DMS153 treated with DMSO at 0.1 percent for 48 hours (cell line): Measurements from ENCODE around the gene ADAMTSL4.
"Not testable (repeated sequence)": the region's sequence is repeated elsewhere in the genome, so short reads cannot be mapped to it uniquely, and the experiment has no call there.

ENCODE experiments used
- DNase-seq: peaks from one replicate; lab custom pipeline; 2025; ENCODE audit not compliant: unreplicated experiment; lab: John Stamatoyannopoulos, UW

Gene ADAMTSL4

GRCh38 chr1:150566589-150567340, 17.6 kb downstream of the ADAMTSL4 start:
- no peak for DNase-seq

- no peak for DNase-seq
Observed at GRCh38 chr1:150567341-150567716, 18.1 kb downstream of the ADAMTSL4 start.

GRCh38 chr1:150567717-150568593, 18.7 kb downstream of the ADAMTSL4 start:
- peak; percentile 74 for DNase-seq

- DNase-seq, result no peak
Observed at GRCh38 chr1:150568594-150568966, 19.4 kb downstream of the ADAMTSL4 start.

- no peak for DNase-seq
Observed at GRCh38 chr1:150572918-150573647, 23.9 kb downstream of the ADAMTSL4 start.

GRCh38 chr1:150573648-150574071, 24.5 kb downstream of the ADAMTSL4 start:
- not testable (repeated sequence) for DNase-seq

- DNase-seq, result no peak
Observed at GRCh38 chr1:150574260-150575071, 25.3 kb downstream of the ADAMTSL4 start.

DNA sequence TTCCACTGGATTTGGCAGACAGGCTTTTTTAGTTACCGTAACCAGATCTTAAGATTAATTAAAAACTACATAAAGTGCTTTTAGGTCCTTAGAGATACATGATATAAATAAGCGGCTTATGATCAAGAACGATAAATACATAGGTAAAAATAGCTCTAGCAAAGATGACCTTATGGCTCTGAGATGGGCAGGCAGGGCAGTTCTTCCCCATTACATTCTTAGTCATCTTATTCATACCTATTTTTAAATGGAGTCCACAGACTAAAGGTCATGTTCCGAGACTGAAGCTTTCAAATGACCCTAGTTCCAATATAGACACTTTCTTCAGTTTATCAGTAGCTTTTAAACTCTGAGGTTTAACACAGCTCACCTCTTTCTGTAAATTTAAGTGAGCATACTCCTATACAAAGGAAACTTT, 25.9 kb downstream of the ADAMTSL4 start:
- no peak for DNase-seq

- DNase-seq, result peak; percentile 31
Observed at GRCh38 chr1:150575518-150576366, 26.5 kb downstream of the ADAMTSL4 start.

DNA sequence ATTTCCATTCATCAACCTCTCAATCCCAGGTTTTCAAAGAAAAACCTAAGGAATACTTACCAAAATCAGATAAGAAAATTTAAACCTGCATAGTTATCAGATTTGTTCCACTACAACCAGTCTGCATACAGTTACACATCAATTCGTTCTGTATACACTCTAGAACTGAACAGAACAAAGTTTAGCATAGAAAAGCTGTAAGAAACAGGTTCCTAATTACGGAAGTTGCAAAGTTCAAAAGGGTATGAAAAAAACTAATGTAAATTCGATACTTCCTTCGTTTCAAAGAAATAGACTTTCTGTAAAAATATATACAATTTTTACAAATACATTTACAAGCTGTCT, 27.1 kb downstream of the ADAMTSL4 start:
- no peak for DNase-seq

DNA sequence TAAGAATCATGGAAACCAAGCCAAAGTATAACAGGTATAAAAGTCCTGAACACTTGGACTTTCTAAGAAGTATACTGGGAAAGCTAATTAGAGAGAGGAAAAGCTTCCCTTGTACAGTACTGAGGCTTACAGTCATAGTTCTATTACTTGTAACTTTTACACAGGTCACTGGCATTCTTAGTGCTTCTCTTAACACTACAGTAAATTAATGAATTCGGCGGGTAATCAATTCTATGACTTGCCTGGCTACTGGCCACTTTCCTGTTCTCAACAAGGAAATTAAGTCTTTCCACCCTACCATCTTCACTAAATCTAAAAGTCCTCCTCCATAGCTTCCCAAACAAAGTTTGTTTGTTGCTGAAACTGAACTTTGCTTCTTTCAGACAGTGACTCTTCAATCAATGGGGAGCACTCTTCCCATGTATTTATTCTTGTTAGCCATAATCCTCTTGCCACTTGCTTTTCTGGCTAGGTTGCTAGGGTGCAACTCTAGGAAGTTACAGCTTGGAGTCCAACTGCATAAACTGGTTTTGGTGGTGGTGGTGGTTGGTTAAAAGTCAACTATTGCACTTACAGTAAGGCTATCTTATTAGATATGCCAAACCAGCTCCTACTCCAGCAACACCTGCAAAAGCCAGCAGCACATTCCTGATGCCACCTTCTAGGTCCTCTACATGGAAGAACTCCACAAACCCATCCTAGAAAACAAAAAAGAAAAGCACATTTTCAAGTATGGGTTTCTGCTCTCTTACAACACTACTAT, 27.8 kb downstream of the ADAMTSL4 start:
- DNase-seq, result no peak

GRCh38 chr1:150577557-150578271, 28.5 kb downstream of the ADAMTSL4 start:
- DNase-seq, result no peak

GRCh38 chr1:150578272-150579109, 29.3 kb downstream of the ADAMTSL4 start:
- DNase-seq, result peak; percentile 72

- peak; percentile 94 for DNase-seq
Observed at GRCh38 chr1:150579110-150579944, 30.1 kb downstream of the ADAMTSL4 start, which contains the start of gene MCL1. Gene MCL1, minus strand, starts transcription at chr1:150579610. Its CDS starts 80 bp downstream, at chr1:150579530.

DNA sequence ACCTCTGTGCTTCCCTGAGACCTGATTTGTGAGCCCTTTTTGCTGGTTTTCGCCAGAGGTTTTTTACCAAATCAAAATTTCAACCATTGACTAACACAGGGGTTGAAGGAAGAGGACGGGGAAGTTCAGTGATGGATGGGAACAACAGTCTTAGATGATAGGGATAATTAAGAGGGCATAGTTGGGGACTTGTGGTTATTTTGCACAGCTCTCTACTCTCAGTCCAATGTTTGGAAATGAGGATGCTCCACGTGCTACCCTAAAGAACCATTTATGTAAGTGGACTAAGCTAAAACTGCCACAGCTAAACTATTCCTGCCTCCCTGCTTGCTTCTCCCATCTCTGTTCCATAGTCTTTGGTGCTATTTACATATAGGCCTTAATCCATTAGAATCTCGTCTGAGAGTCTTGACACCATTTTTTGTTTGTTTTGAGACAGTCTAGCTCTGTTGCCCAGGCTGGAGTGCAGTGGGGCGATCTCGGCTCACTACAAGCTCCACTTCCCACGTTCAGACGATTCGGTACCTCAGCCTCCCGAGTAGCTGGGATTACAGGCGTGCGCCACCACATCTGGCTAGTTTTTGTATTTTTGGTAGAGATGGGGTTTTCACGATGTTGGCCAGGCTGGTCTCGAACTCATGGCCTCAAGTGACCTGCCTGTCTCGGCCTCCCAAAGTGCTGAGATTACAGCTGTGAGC, 30.9 kb downstream of the ADAMTSL4 start:
- no peak for DNase-seq

DNA sequence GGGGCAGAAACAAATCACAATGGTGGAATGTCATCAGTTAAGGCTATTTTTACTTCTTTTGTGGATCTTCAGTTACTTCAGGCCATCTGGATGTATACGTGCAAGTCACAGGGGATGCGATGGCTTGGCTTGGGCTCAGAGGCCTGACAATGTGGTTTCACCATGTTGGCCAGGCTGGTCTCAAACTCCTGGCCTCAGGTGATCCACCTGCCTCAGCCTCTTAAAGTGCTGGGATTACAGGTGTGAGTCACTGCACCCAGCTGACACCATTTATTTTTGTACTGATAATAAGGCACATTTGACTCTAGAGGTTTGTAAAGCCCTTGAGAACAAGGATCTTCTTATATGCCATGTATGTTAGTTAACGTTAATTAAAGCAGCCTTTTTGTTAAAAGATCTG, 31.8 kb downstream of the ADAMTSL4 start:
- not testable (repeated sequence) for DNase-seq
